ENCODE data around the gene HSPA4.
"Not testable (repeated sequence)": the region's sequence is repeated elsewhere in the genome, so short reads cannot be mapped to it uniquely, and the experiment has no call there.

The HSPA4 gene

DNA sequence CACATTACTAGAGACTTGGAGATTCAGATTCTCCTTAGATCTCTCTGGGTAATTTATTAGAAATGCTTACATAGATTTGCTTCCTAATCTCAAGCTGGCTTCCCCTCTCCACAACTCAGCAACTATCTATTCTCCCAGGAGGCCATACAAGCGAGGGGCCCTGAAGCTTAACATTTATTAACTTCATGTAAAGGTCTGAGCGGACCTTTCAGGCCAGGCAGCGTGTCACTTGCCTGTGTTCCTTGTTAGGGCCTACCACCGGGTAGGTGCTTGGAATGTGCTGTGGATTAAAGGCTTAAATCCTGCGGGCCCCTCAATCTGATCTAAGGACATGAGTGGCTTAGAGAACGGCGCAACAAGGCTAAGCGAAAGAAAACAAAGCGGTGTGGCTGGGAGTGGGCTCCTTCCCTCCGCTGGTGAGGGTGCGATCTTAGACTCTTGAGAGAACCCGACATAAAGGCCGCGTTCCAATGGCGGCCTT is 712 bp upstream of the HSPA4 start:
- no peak for DNase-seq

- peak; percentile 11 for DNase-seq
Measured at GRCh38 chr5:133052317-133053175, 733 bp downstream of the HSPA4 start.

GRCh38 chr5:133053448-133053847 is 1.6 kb downstream of the HSPA4 start:
- no peak for DNase-seq

GRCh38 chr5:133054697-133055471 is 3.1 kb downstream of the HSPA4 start:
- no peak for DNase-seq

DNA sequence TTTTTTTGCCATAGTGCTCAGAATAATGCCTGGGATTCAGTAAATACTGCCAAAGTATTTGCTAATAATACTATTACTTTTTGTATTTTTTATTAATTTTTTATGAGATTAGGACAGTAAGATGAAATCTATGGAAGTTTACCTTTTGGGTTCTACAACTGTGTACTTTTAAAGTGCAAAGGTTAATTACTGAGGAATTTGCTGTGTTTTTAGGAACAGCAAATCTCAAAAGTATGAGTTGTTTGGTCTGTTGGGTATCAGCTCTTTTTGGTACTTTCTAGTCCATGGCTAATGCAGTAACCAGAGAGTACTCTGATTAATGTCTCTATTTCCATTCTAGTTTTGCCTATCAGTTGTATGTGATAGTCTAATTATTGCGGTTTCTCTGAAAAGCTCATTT is 5.1 kb downstream of the HSPA4 start:
- no peak for DNase-seq

- DNase-seq = no peak
Measured at GRCh38 chr5:133059621-133060020, 7.8 kb downstream of the HSPA4 start.

DNA sequence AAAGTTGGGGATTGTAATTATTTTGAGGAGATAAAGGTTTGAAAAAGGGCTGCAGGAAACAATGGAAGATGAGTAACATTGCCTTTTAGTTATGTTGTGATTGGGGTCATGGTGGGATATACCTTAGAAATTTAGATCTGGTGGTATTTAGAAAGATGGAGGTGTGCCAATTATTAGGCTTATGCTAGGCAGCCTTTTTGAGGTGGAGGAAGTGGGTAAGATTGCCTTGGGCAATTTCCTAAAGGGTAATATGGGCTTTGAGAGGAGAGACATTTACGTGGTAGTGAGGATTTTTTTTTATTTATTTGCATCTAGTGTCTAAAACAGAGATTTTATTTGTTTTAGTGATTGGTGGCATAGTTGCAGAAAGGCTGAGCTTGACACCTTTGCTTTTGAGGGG is 10.5 kb downstream of the HSPA4 start:
- no peak for DNase-seq

DNA sequence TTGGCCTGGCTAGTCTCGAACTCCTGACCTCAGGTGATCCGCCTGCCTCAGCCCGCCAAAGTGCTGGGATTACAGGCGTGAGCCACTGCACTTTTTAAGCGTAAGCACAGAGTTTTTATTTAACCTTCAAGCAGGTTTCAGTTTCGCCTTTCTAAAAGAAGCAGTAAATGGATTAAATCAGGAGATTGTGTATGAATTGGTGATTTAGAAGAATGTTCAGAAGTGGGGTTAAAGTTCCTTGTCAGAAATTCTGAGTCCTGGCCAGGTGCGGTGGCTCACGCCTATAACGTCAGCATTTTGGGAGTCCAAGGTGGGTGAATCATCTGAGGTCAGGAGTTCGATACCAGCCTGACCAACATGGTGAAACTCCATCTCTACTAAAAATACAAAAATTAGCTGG is 12.2 kb downstream of the HSPA4 start:
- DNase-seq = no peak

GRCh38 chr5:133065471-133065870 is 13.7 kb downstream of the HSPA4 start:
- DNase-seq = no peak

GRCh38 chr5:133066045-133066444 is 14.2 kb downstream of the HSPA4 start:
- DNase-seq = no peak

GRCh38 chr5:133072021-133072420 is 20.2 kb downstream of the HSPA4 start:
- no peak for DNase-seq

GRCh38 chr5:133075572-133076536 is 24.0 kb downstream of the HSPA4 start:
- DNase-seq = no peak

DNA sequence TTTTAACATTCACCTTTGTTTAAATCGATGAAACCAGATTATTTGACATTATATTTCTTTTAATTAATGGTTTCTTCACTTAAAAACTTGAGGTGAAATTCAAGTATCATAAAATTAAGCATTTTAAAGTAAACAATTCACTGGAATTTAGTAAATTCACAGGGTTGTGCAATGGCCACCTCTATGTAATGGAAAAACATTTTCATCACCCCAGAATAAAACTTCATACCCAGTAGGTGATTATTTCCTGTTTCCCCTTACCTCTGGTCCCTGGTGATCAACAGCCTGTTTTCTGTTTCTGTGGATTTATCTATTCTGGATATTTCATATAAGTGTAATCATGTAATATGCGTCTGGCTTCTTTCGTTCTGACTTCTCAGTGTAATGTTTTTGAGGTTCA is 27.2 kb downstream of the HSPA4 start:
- no peak for DNase-seq

GRCh38 chr5:133081036-133081435 is 29.2 kb downstream of the HSPA4 start:
- no peak for DNase-seq

DNA sequence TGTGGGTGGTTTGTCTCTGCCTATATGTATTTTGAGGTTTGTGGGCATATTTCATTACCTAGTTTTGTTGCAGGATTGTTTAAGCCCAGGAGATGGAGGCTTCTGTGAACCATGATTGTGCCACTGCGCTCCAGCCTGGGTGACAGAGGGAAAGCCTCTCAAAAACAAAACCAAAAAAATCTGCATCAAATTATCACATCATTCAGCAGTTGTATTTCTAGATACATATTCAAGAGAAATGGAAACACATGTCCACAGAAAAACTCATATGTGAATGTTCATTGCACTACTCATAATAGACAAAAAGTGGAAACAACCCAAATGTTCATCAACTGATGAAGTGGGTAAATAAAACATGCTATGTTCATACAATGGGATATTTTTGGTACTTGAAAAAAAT is 29.9 kb downstream of the HSPA4 start:
- no peak for DNase-seq

GRCh38 chr5:133082128-133082527 is 30.3 kb downstream of the HSPA4 start:
- no peak for DNase-seq

GRCh38 chr5:133083901-133084300 is 32.1 kb downstream of the HSPA4 start:
- DNase-seq = no peak

DNA sequence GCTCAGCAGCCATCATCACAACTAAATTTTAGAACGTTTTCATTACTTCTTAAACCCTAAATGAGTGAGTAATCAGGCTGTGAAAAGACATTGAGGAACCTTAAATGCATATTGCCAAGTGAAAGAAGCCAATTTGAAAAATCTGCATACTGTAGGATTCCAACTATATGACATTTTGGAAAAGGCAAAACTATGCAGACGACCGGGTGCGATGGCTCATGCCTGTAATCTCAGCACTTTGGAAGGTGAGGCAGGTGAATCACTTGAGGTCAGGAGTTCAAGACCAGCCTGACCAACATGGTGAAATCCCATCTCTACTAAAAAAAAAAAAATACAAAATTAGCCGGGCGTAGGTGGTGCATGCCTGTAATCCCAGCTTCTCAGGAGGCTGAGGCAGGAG is 33.4 kb downstream of the HSPA4 start:
- DNase-seq = not testable (repeated sequence)

- DNase-seq = no peak
Measured at GRCh38 chr5:133086366-133086875, 34.6 kb downstream of the HSPA4 start.

DNA sequence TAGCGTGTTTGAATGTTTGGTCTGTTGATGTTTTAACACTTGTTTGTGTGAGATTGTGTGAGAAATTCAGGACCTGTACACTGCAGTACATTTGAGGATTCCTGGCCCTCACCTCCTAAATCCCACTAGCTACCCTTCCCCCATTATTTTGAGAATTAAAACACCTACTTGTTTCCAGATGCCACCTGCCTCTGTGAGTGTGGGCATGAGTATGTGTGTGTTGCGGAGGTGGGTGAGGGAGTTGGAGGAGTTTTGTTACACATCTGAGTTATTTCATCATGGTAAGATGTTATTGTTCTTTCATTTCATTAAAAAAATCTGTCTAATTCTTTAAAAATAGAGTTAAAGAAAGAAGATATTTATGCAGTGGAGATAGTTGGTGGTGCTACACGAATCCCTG is 36.3 kb downstream of the HSPA4 start:
- DNase-seq = no peak

- DNase-seq = no peak
Measured at GRCh38 chr5:133091034-133091433, 39.2 kb downstream of the HSPA4 start.

- DNase-seq = no peak
Measured at GRCh38 chr5:133106343-133106742, 54.5 kb downstream of the HSPA4 start.

Data from effector CD4-positive, alpha-beta T cell (primary cell).